Transverse colon (tissue), 4 donors: Measurements from ENCODE around the gene TMEM108. TPM values are rescaled to one million over a fixed set of nuclear protein-coding genes. Genes with fewer than 3 reads are reported as not detected.

Experiments
- DNase-seq: peaks from one replicate; pipeline ENCODE4 v3.0.0-alpha.2; 2019
- H3K27ac ChIP-seq, 4 donors: fragments of 200-600 bp; sonication (generic); 2 replicates each; pipeline ENCODE4 v1.5.1; 2016 to 2018; ENCODE audit warnings: inconsistent platforms in 4 of 4
- H3K27me3 ChIP-seq: fragments of 200-600 bp; sonication (generic); 2 replicates; pipeline ENCODE4 v1.5.1; 2017; ENCODE audit warnings: inconsistent platforms
- H3K36me3 ChIP-seq, 4 donors: fragments of 200-600 bp; sonication (generic); 2 replicates each; pipeline ENCODE4 v1.5.1; 2017 to 2019; ENCODE audit warnings: inconsistent platforms in 4 of 4
- H3K4me1 ChIP-seq, 4 donors: fragments of 200-600 bp; sonication (generic); 2 replicates each; pipeline ENCODE4 v1.5.1; 2017 to 2020; ENCODE audit warnings: inconsistent platforms in 4 of 4
- H3K4me3 ChIP-seq, 4 donors: fragments of 200-600 bp; sonication (generic); 1 replicate in 1 of 4; 2 replicates in 3 of 4; pipeline versions ENCODE4 v1.5.1 to v1.6.1; 2017 to 2019; ENCODE audit warnings: inconsistent platforms in 4 of 4
- H3K9me3 ChIP-seq, 2 donors: fragments of 200-600 bp; sonication (generic); 2 replicates each; pipeline ENCODE4 v1.5.1; 2017 to 2019; ENCODE audit warnings: inconsistent platforms in 2 of 2
- EP300 ChIP-seq: sonication (generic); formaldehyde crosslinking; IDR thresholded peaks from one replicate; pipeline ENCODE4 v1.6.1; 2017; ENCODE audit warnings: antibody characterized with exemption, low read depth
- POLR2A ChIP-seq: fragments of 450-650 bp; IDR thresholded peaks from one replicate; pipeline ENCODE4 v1.6.1; 2016; ENCODE audit warnings: antibody characterized with exemption, mild to moderate bottlenecking, moderate library complexity
- POLR2AphosphoS5 ChIP-seq, 3 donors: sonication (generic); formaldehyde crosslinking; IDR thresholded peaks; one replicate each; pipeline ENCODE4 v1.6.1; 2016; ENCODE audit warnings: antibody characterized with exemption in 3 of 3
- WGBS, 2 donors: methylation state at CpG; one replicate each; pipeline ENCODE4 v1.1.5; 2018; ENCODE audit warnings: low coverage in 1 of 2; 5-methylcytosine and 5-hydroxymethylcytosine counted together
- in situ Hi-C, 4 donors: fragments of 200-750 bp; cut with MboI; loops; one replicate each; pipeline versions ENCODE4 v1.15.0 to v1.15.1; 2017; ENCODE audit warnings: low sequenced_read_pairs in 3 of 4, low pct_ligation_motif_present in 1 of 4, low pct_unique_long_range_greater_than_20kb in 1 of 4
- intact Hi-C: fragments of 100-400 bp; cut with DNase I; formaldehyde crosslinking; loops from one replicate; pipeline ENCODE4 v1.15.1; 2023; ENCODE audit warnings: low total_unique reads
- total RNA-seq, 4 donors: library from RNA; depleted of rRNA; stranded (reverse); fragments of >200 nt; gene quantifications; one replicate each; pipeline ENCODE4 v1.1.0, GENCODE V29; 2016
- TF ChIP-seq, protein P1 (sequence below), 5 experiments: fragments of 200-600 bp in 3 of 5; fragments of 450-650 bp in 2 of 5; sonication (generic) in 3 of 5; IDR thresholded peaks; 1 replicate in 2 of 5; 2 replicates in 3 of 5; pipeline ENCODE4 v1.5.1; 2016 to 2017; ENCODE audit warnings: antibody characterized with exemption in 5 of 5, inconsistent platforms in 3 of 5, mild to moderate bottlenecking in 2 of 5, moderate library complexity in 1 of 5

Gene TMEM108
- total RNA-seq, 4 donors from 2014 or later = 0.14 to 1.4 (median 0.80) TPM; not detected in 1

DNA sequence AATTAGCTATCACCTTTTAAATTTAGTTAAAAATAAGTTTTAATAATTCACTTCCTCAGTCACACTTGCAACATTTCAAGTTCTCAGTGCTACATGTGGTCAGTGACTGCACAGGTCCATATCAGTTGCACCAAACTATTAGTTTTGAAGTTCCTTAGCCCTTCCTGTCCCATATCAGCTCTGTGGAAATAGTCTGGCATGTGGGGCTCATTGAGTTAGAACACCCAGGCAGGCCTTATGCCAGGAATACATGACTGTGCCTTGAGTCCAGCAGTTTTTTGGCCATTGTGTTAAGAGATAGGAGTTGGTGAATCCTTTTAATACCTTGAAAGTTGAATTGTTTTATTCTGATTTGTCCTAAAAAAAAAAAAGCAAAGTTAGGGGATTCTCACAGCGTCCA lies 207.9 kb downstream of the TMEM108 start:
- H3K36me3 ChIP-seq = no peaks in the 10 kb centered on the region
- TF ChIP-seq POLR2A (no peak), EP300 (no peak), POLR2AphosphoS5 (IDR thresholded peaks at IDR 0.05) (no peak)
- WGBS, 2 donors = 84 to 100% methylated on average over 1 of the region's 1 CpG

DNA sequence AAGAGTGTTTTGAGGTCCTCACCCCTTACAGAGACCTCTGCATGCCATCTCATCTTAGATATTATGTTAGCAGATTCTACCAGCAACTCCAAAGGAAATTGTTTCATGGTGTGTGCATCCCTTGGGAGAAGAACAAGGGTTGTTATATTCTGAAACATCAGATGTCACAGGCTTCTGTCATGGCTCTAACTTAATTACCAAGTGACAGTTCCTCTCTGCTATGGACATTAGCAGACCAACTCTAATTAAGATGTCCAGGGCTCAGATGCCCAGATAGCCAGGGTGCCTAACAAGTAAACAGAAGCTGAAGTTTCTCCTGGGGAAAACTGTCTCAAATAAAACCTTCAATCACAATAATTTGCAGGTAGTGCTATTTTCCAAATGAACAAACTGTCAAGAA lies 208.6 kb downstream of the TMEM108 start:
- intact Hi-C loops = no loop called here
- no peaks in the 10 kb centered on the region for H3K36me3 ChIP-seq

More for the DNA sequence above, 207.9 kb downstream of the TMEM108 start:
- Histone ChIP-seq H3K4me3 (no peak overlapping the region), H3K27ac (no peak overlapping the region), H3K27me3 (no peaks in the 10 kb centered on the region), H3K4me1 (no peaks in the 10 kb centered on the region), H3K9me3 (no peaks in the 10 kb centered on the region)
- no peak for DNase-seq
- intact Hi-C loops (no loop called here), in situ Hi-C loops (no loop called here)

DNA sequence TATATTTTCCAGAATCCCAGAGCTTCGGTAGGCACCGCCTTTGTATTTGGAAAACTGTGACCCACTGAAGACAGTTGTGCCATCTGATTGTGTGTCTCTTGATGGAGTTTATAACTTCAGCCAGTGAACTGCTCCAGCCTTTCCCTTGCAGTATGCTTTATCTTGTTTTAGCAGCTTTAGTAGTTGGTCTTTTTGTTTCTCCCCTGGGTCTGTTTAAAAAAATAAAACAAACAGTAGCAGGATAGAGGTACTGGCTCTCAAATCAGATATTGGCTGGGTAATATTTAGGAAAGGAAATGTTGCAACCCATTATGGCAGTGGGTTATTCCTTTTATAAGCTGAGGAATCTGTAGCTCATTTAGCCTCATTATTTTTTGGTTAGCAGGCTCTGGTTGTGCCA lies 210.2 kb downstream of the TMEM108 start:
- Histone ChIP-seq H3K36me3 (no peaks in the 10 kb centered on the region), H3K9me3 (no peaks in the 10 kb centered on the region), H3K27ac (no peak overlapping the region), H3K4me3 (no peak overlapping the region), H3K4me1 (no peaks in the 10 kb centered on the region), H3K27me3 (no peaks in the 10 kb centered on the region)
- 87 to 100% methylated on average over 2 of the region's 2 CpGs for WGBS, 2 donors
- TF ChIP-seq, protein P1, sequence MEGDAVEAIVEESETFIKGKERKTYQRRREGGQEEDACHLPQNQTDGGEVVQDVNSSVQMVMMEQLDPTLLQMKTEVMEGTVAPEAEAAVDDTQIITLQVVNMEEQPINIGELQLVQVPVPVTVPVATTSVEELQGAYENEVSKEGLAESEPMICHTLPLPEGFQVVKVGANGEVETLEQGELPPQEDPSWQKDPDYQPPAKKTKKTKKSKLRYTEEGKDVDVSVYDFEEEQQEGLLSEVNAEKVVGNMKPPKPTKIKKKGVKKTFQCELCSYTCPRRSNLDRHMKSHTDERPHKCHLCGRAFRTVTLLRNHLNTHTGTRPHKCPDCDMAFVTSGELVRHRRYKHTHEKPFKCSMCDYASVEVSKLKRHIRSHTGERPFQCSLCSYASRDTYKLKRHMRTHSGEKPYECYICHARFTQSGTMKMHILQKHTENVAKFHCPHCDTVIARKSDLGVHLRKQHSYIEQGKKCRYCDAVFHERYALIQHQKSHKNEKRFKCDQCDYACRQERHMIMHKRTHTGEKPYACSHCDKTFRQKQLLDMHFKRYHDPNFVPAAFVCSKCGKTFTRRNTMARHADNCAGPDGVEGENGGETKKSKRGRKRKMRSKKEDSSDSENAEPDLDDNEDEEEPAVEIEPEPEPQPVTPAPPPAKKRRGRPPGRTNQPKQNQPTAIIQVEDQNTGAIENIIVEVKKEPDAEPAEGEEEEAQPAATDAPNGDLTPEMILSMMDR (IDR thresholded peaks at IDR 0.05) = no peak
- DNase-seq = no peak
- in situ Hi-C loops (no loop called here), intact Hi-C loops (no loop called here)

More for the DNA sequence above, 208.6 kb downstream of the TMEM108 start:
- no peak for DNase-seq
- Histone ChIP-seq H3K9me3 (no peaks in the 10 kb centered on the region), H3K4me1 (no peaks in the 10 kb centered on the region), H3K27ac (no peak overlapping the region), H3K27me3 (no peaks in the 10 kb centered on the region), H3K4me3 (no peak overlapping the region)
- TF ChIP-seq POLR2A = no peak
- TF ChIP-seq, protein P1 (IDR thresholded peaks at IDR 0.05) = no peak
- no peak for TF ChIP-seq POLR2AphosphoS5 (IDR thresholded peaks at IDR 0.05)
- no peak for TF ChIP-seq EP300
- in situ Hi-C loops = no loop called here

DNA sequence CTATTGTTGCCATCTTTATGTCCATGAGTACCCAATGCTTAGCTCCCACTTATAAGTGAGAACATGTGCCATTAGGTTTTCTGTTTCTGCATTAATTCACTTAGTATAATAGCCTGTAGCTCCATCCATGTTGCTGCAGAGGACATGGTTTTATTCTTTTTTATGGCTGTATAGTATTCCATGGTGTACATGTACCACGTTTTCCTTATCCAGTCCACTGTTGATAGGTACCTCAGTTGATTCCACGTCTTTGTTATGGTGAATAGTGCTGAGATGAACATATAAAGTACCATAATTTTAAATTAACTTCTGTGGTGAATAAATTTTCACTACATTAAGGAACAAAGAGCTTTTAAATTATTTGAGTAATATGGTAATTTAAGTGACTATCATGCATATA lies 211.3 kb downstream of the TMEM108 start:
- Histone ChIP-seq H3K9me3 (no peaks in the 10 kb centered on the region), H3K4me3 (no peak overlapping the region), H3K36me3 (no peaks in the 10 kb centered on the region), H3K27ac (no peak overlapping the region), H3K27me3 (no peaks in the 10 kb centered on the region), H3K4me1 (no peaks in the 10 kb centered on the region)
- DNase-seq = no peak
- WGBS, 2 donors = 56 to 70% methylated on average over 2 of the region's 2 CpGs
- no peak for TF ChIP-seq POLR2A
- TF ChIP-seq, protein P1 (IDR thresholded peaks at IDR 0.05) = no peak
- no peak for TF ChIP-seq EP300
- TF ChIP-seq POLR2AphosphoS5 (IDR thresholded peaks at IDR 0.05) = no peak
- in situ Hi-C loops (no loop called here), intact Hi-C loops (no loop called here)

DNA sequence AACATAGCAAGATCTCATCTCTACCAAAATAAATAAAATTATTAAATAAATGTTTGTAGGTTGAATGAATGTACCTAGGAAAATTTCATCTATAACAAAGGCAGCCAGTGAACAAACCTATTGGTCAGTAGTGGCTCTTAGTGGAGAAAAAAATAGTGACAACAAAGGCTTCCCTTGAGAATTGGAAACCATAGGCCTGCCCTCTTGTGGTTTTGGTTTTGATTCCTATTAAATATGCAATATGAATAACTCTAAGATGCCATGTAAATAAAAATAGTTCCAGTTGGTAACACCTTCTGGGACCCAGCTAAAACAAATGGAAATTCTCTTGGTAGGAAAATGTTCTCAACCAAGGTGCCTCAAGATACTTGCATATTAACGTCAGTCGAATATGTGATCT lies 216.0 kb downstream of the TMEM108 start:
- no peak overlapping the region for H3K27ac ChIP-seq
- intact Hi-C loops = no loop called here
- no peak for TF ChIP-seq EP300
- TF ChIP-seq, protein P1 (IDR thresholded peaks at IDR 0.05) = no peak
- TF ChIP-seq POLR2A = no peak
- TF ChIP-seq POLR2AphosphoS5 (IDR thresholded peaks at IDR 0.05) = no peak

More for the DNA sequence above, 216.0 kb downstream of the TMEM108 start:
- in situ Hi-C loops = no loop called here
- no peaks in the 10 kb centered on the region for H3K36me3 ChIP-seq
- H3K4me1 ChIP-seq = no peaks in the 10 kb centered on the region
- WGBS, 2 donors = 92 to 100% methylated on average over 2 of the region's 2 CpGs
- no peaks in the 10 kb centered on the region for H3K9me3 ChIP-seq
- DNase-seq = no peak
- no peak overlapping the region for H3K4me3 ChIP-seq
- no peaks in the 10 kb centered on the region for H3K27me3 ChIP-seq
